HG02623 (cell line): ENCODE data around the gene OSMR.

Source experiments
- ATAC-seq: cut with Tn5 transposase; IDR thresholded peaks from one replicate; pipeline ENCODE4 v1.9.1; 2021; ENCODE audit warnings: moderate library complexity; ENCODE audit not compliant: unreplicated experiment

OSMR gene

DNA sequence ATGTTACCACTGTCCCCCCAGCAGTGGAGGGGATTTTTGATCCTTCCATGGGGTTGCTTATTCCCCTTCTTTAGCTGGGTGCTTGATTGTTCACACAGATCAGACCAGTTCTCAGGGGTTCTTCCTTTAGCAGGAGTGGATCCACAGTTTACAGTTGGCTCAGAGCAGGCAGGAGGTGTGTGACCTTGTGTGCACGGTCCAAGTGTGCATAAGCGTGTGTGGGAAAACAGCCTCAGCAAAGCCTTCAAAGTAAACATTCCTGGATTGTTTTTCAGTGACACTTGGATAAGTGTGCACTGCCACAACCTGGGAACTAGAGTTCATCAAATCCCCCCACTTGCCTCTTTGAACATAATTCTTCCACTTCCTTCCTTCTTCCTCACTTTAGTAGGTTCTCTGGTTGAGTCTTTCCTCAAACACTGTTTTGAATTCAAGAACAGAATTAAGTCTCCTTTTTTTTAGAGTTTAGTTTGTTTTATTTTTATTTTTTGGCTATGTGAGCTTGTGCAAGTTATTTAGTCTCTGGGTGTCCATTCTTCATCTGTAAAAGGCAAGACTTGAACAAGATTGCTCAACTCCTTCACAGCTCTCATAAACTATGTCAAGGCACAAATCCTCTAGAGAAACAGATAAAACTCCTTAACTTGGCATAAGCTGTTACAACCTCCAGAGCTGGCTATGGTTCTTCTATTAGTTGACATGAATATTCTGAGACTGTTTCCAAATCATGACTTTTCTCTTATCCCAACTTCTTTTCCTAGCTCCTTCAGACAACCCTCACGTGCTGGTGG lies 78.0 kb downstream of the OSMR start:
- no peak for ATAC-seq

DNA sequence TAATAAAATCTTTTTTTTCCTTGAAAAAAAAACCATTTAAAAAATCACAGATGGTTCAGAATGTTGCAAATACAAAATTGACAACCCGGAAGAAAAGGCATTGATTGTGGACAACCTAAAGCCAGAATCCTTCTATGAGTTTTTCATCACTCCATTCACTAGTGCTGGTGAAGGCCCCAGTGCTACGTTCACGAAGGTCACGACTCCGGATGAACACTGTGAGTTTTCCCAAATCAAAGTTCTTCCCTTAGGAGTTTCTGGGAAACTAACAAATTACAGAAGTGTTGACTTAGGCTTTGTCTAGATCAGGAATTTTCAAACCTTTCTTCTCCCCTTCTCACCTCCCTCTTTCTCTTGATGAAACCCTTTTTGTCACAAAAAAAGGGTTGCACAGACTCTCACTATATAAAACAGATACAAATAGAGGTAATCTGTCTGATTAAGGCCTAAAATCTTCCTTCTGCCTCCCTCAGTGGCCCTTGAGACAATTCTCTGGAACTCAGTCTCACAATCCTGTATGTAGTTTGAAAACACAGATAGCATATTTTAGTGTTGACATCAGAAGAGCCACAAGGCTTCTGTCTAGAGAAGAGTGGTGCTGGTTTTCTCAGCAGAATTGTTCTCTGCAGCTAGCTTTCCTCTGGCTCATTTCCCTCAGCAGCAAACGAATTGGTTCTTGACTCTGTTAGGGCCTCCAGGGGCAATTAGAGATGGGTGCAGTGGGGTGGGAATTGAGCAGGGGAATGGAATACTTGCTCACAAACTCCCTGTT lies 79.5 kb downstream of the OSMR start:
- no peak for ATAC-seq

DNA sequence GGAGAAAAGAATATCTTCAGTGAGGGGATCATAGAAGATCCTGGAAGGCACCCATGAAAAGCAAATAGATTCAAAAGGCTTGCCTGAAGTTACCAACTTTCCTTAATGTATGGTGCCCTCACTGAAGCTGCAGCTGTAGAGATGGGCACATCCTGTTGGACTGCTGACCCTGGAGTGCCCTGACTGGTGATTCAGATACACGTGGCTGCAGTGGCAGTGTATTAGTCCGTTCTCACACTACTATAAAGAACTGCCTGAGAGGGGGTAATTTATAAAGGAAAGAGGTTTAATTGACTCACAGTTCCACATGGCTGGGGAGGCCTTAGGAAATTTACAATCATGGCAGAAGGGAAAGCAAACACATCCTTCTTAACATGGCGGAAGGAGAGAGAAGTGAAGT lies 80.3 kb downstream of the OSMR start:
- ATAC-seq: no peak

DNA sequence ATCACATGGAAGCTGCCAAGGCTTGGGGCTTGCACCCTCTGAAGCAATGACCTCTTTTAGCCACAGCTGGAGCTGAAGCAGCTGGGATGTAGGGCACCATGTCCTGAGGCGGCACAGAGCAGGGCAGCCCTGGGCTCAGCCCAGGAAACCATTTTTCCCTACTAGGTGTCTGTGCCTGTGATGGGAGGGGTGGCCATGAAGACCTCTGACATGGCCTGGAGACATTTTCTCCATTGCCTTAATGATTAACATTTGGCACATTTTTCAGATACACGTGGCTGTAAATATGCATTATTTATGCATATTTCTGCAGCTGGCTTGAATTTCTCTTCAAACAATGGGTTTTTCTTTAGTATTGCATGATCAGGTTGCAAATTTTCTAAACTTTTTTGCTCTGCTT lies 81.7 kb downstream of the OSMR start:
- no peak for ATAC-seq

GRCh38 chr5:38929838-38930237 lies 84.0 kb downstream of the OSMR start:
- no peak for ATAC-seq

GRCh38 chr5:38931731-38932130 lies 85.9 kb downstream of the OSMR start:
- ATAC-seq: no peak

DNA sequence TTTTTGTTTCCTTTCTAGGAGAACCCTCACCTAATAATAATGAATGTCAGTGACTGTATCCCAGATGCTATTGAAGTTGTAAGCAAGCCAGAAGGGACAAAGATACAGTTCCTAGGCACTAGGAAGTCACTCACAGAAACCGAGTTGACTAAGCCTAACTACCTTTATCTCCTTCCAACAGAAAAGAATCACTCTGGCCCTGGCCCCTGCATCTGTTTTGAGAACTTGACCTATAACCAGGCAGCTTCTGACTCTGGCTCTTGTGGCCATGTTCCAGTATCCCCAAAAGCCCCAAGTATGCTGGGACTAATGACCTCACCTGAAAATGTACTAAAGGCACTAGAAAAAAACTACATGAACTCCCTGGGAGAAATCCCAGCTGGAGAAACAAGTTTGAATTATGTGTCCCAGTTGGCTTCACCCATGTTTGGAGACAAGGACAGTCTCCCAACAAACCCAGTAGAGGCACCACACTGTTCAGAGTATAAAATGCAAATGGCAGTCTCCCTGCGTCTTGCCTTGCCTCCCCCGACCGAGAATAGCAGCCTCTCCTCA lies 87.1 kb downstream of the OSMR start:
- ATAC-seq: no peak

GRCh38 chr5:38935437-38935836 lies 89.6 kb downstream of the OSMR start:
- ATAC-seq: no peak

- ATAC-seq: no peak
Measured at GRCh38 chr5:38936269-38936668, 90.5 kb downstream of the OSMR start.

GRCh38 chr5:38938424-38938823 lies 92.6 kb downstream of the OSMR start:
- ATAC-seq: no peak

GRCh38 chr5:38938973-38939372 lies 93.2 kb downstream of the OSMR start:
- ATAC-seq: no peak

- no peak for ATAC-seq
Measured at GRCh38 chr5:38940230-38940858, 94.5 kb downstream of the OSMR start.

DNA sequence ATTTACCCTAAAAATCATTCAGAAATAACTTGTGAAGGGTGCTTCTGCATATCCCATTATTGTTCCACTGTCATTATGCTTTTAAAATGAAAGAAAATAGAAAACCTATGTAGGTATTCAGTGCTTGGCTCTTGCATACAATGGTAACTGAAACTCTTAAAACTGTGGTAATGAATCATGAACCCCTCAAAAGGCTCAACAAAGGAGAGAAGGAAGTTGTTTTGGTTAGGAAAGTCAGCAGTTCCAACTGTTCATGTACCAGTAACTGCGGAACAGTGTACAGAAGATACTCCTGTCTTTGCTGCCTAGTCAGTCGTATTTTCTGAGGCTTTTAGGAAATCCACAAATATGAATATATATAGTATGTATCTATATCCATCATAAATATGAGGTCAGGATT lies 96.1 kb downstream of the OSMR start:
- ATAC-seq: no peak

DNA sequence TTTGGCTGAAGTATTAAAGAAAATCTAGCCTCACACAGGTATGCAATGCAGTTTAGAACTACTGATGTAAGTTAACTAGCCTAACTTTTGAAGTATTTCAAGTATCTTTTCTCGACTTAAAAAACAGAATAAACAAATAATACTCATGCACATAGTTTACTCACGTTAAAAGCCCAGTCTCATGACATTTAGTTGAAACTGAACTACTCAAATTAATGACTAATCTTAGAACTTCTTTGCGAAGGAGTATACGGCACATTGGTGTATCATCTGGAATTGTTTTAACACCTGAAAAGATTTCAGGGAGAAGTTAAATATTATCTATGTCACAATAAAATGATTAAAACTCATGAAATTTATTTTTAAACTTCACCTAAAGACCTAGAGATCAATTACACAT lies 98.5 kb downstream of the OSMR start:
- no peak for ATAC-seq

DNA sequence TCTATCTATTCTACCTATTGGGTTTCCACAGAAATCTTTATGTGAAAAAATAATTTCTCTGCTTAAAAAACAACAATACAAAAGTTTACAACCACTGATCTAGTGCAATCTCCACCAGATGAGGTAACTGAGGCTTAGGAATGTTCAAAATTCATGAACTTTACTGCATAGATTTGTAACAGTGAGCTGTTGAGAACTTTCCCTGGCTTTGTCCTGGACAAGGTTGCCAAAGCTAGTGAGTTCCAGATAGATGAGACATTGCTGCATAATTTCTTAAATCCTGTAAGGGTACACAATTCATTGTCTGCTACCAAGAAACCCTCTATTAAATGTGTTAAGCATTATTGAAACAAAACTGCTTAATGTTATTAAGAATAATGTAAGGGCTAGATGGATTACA lies 102.7 kb downstream of the OSMR start:
- ATAC-seq: no peak

GRCh38 chr5:38953426-38954012 lies 107.7 kb downstream of the OSMR start:
- no peak for ATAC-seq

DNA sequence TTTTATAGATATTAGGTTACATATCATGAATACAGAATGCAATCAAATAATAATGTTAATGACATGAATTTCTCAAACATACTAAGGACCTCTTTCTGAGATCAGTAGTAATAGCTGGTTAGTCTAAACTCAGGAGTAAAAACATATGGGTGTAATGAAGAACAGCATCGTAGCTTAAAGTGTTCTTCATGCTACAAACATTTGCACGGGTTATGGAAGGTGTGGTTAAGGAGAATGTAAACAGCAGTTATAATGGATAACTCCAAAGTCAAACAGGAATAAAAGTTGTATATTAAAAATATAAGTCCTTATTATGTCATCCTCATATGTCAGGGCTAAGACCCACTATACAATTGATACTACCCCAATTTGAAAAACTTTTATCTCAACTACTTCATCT lies 115.9 kb downstream of the OSMR start:
- no peak for ATAC-seq

GRCh38 chr5:38968665-38969064 lies 122.9 kb downstream of the OSMR start:
- ATAC-seq: no peak

DNA sequence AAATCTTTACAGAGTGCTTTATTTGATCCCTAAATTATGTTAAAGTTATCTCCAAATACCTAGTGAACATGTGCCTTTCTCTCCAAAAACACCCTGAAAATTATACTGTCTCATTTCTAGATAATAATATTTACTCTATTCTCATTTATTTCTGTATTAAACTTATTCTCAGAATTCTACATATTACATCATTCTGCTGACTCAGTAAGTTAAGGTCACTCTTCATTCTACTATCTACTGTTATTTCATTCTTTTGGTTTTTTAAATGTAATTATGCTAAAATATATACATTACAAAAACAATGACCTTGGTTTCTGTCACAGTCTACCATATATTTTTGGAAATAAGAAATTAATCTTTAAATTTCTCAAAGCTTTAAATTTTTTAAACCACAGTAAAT lies 132.2 kb downstream of the OSMR start:
- no peak for ATAC-seq

DNA sequence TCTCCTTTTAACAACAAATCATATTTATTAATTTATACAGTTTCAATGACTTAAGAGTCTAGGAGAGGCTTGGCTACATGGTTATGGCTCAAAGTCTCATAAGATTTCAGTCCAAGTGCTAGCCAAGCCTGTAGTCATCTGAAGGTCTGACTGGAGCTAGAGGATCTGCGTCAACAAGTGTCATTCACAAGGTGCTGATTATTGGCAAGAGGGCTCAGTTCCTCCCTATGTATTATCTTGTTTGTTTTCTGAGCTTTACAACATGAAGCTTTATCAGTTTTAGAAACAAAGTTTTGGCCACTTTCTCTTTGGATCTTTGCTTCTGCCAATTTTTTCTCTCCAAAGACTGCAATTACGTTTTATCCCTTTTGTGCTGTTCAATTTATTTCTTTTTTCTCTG lies 133.7 kb downstream of the OSMR start:
- ATAC-seq: no peak
